A673 (cell line): Measurements from ENCODE around the gene N4BP3.

ENCODE experiments used
- CTCF ChIP-seq: fragments of 300-800, 200-600 bp; sonication (generic); conservative IDR thresholded peaks from 2 replicates; pipeline ENCODE4 v1.5.1; 2017; ENCODE audit warnings: low read depth, mild to moderate bottlenecking, antibody characterized with exemption, low read length, moderate library complexity, mixed read lengths
- EZH2 ChIP-seq: fragments of 200-600 bp; sonication (generic); IDR thresholded peaks from 2 replicates; pipeline ENCODE4 v1.6.1; 2017; ENCODE audit warnings: borderline replicate concordance, low read depth, mild to moderate bottlenecking, mixed read lengths, antibody characterized with exemption, low read length; ENCODE audit not compliant: poor library complexity, severe bottlenecking

- no peak for TF ChIP-seq CTCF
- no peak for TF ChIP-seq EZH2
These were observed 5.5 kb upstream of the N4BP3 start for GRCh38 chr5:178107756-178108310.
